PC-3 (cell line): ENCODE measurements around the gene TMEM108. TPM values are rescaled to one million over a fixed set of nuclear protein-coding genes. Genes with fewer than 3 reads are reported as not detected.

ENCODE experiments used
- ATAC-seq: fragments of 200-7000 bp; cut with Tn5 transposase; 2 replicates; pipeline ENCODE4 v1.9.1; 2020; ENCODE audit warnings: mild to moderate bottlenecking, moderate library complexity
- Bru-seq: library from RNA; stranded (reverse); fragments of 400-500 nt; gene quantifications from one replicate; lab custom pipeline; 2021; lab: Mats Ljungman, UMichigan
- BruChase-seq, 2 experiments: library from RNA; stranded (reverse); fragments of 400-500 nt; gene quantifications; one replicate each; lab custom pipeline; 2021; lab: Mats Ljungman, UMichigan
- BruUV-seq: library from RNA; stranded (reverse); fragments of 400-500 nt; replicated peaks from 2 replicates; lab custom pipeline; 2021; lab: Mats Ljungman, UMichigan
- CTCF ChIA-PET: fragments of 300-600 bp; sonication (Branson Sonifier 250); formaldehyde crosslinking; loops from one replicate; lab custom pipeline; 2022; ENCODE audit warnings: antibody characterized with exemption; lab: Charles Lee
- POLR2A ChIA-PET: fragments of 300-600 bp; sonication (Branson Sonifier 250); formaldehyde crosslinking; loops from one replicate; lab custom pipeline; 2022; ENCODE audit warnings: antibody characterized with exemption; ENCODE audit not compliant: unreplicated experiment; lab: Charles Lee
- DNase-seq: peaks from one replicate; pipeline ENCODE4 v3.0.0-alpha.2; 2015
- H2AFZ ChIP-seq: fragments of 300-600 bp; sonication (generic); 2 replicates; pipeline ENCODE4 v1.6.0; 2016; ENCODE audit warnings: antibody characterized with exemption, low read length
- H3F3A ChIP-seq: fragments of 300-600 bp; sonication (generic); one replicate; pipeline ENCODE4 v1.6.0; 2017; ENCODE audit warnings: antibody characterized with exemption, low read length, control low read depth, mild to moderate bottlenecking; ENCODE audit not compliant: unreplicated experiment
- H3K27ac ChIP-seq: fragments of 300-600 bp; sonication (generic); 2 replicates; pipeline ENCODE4 v1.5.1; 2016; ENCODE audit warnings: mild to moderate bottlenecking, low read length
- H3K27me3 ChIP-seq: fragments of 300-600 bp; sonication (generic); 2 replicates; pipeline ENCODE4 v1.6.1; 2016; ENCODE audit warnings: low read length, mixed read lengths
- H3K36me3 ChIP-seq: fragments of 300-600 bp; sonication (generic); 2 replicates; pipeline ENCODE4 v1.6.1; 2016; ENCODE audit warnings: low read depth, mixed run types, low read length, mixed read lengths
- H3K4me1 ChIP-seq: fragments of 300-600 bp; sonication (generic); 2 replicates; pipeline ENCODE4 v1.5.1; 2016; ENCODE audit warnings: low read length; ENCODE audit not compliant: insufficient read depth
- H3K4me2 ChIP-seq: fragments of 300-600 bp; sonication (generic); 2 replicates; pipeline ENCODE4 v1.6.0; 2016; ENCODE audit warnings: low read length
- H3K4me3 ChIP-seq: fragments of 300-600 bp; sonication (generic); 2 replicates; pipeline ENCODE4 v1.5.1; 2016; ENCODE audit warnings: mild to moderate bottlenecking, low read length, mixed read lengths
- H3K79me2 ChIP-seq: fragments of 300-600 bp; sonication (generic); 2 replicates; pipeline ENCODE4 v1.6.1; 2017; ENCODE audit warnings: low read length, mixed read lengths
- H3K9ac ChIP-seq: fragments of 300-600 bp; sonication (generic); 2 replicates; pipeline ENCODE4 v1.6.0; 2016; ENCODE audit warnings: mild to moderate bottlenecking, low read length
- H3K9me2 ChIP-seq: fragments of 300-600 bp; sonication (generic); replicated peaks from 2 replicates; pipeline ENCODE4 v1.6.1; 2016; ENCODE audit warnings: mixed run types, low read length, mixed read lengths
- H3K9me3 ChIP-seq: fragments of 300-600 bp; sonication (generic); 2 replicates; pipeline ENCODE4 v1.6.1; 2016; ENCODE audit warnings: low read length, mixed read lengths
- H4K20me1 ChIP-seq: fragments of 300-600 bp; sonication (generic); 2 replicates; pipeline ENCODE4 v1.6.1; 2016; ENCODE audit warnings: low read length, mixed read lengths
- EZH2 ChIP-seq: fragments of 300-600 bp; sonication (generic); IDR thresholded peaks from one replicate; pipeline ENCODE4 v1.6.1; 2017; ENCODE audit warnings: antibody characterized with exemption, mild to moderate bottlenecking, low read length; ENCODE audit not compliant: unreplicated experiment
- EZH2phosphoT487 ChIP-seq: fragments of 300-600 bp; sonication (generic); IDR thresholded peaks from 2 replicates; pipeline ENCODE4 v1.6.1; 2018; ENCODE audit warnings: mild to moderate bottlenecking, antibody characterized with exemption, low read length, borderline replicate concordance
- intact Hi-C: fragments of 100-400 bp; cut with micrococcal nuclease; formaldehyde crosslinking; loops from 2 replicates; pipeline ENCODE4 v1.9.0; 2023
- long read RNA-seq: library from polyadenylated mRNA; unstranded; transcript quantifications from one replicate; pipeline ENCODE4 v2.0.0, GENCODE V29; 2021; ENCODE audit not compliant: unreplicated experiment
- total RNA-seq: library from RNA; depleted of rRNA; stranded (reverse); fragments of >200 nt; gene quantifications from 2 replicates; pipeline ENCODE4 v1.2.3, GENCODE V29; 2014; rRNA removed
- TF ChIP-seq, protein P1 (sequence below): fragments of 300-600 bp; sonication (generic); conservative IDR thresholded peaks from 2 replicates; pipeline ENCODE4 v1.5.1; 2017; ENCODE audit warnings: antibody characterized with exemption, low read depth, mild to moderate bottlenecking, low read length

TMEM108 gene
- total RNA-seq (not detected in 2 replicates), Bru-seq, nascent RNA (percentile 2 among the genes with signal in this experiment), BruChase-seq, experiment 1, labeled RNA remaining after a 6-hour chase (percentile 1 among the genes with signal in this experiment), BruChase-seq, experiment 2, labeled RNA remaining after a 2-hour chase (percentile 2 among the genes with signal in this experiment)
- long read RNA-seq = 0 reads

GRCh38 chr3:133038089-133038730, at the start of gene TMEM108:
Gene TMEM108 (plus strand): TSS chr3:133038391.
- Histone ChIP-seq H3K27ac (no peak within 1 kb of the TSS), H3K9ac (no peak within 1 kb of the TSS), H3F3A (no peaks in the 10 kb centered on the region), H3K4me3 (no peak within 1 kb of the TSS), H3K79me2 (no peaks in the 10 kb centered on the region), H3K36me3 (no peaks in the 10 kb centered on the region), H3K27me3 (peaks cover 47% of the 10 kb centered on the region), H3K4me1 (no peaks in the 10 kb centered on the region), H4K20me1 (no peaks in the 10 kb centered on the region), H3K9me3 (no peaks in the 10 kb centered on the region), H3K4me2 (no peak within 1 kb of the TSS), H3K9me2 (no peaks in the 10 kb centered on the region), H2AFZ (no peak within 1 kb of the TSS)
- CTCF ChIA-PET = no interaction called here
- ATAC-seq (no peak), DNase-seq (no peak)
- TF ChIP-seq EZH2phosphoT487 (no peak), EZH2 (no peak)
- TF ChIP-seq, protein P1, sequence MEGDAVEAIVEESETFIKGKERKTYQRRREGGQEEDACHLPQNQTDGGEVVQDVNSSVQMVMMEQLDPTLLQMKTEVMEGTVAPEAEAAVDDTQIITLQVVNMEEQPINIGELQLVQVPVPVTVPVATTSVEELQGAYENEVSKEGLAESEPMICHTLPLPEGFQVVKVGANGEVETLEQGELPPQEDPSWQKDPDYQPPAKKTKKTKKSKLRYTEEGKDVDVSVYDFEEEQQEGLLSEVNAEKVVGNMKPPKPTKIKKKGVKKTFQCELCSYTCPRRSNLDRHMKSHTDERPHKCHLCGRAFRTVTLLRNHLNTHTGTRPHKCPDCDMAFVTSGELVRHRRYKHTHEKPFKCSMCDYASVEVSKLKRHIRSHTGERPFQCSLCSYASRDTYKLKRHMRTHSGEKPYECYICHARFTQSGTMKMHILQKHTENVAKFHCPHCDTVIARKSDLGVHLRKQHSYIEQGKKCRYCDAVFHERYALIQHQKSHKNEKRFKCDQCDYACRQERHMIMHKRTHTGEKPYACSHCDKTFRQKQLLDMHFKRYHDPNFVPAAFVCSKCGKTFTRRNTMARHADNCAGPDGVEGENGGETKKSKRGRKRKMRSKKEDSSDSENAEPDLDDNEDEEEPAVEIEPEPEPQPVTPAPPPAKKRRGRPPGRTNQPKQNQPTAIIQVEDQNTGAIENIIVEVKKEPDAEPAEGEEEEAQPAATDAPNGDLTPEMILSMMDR = no peak
- intact Hi-C loops = no loop called here
- POLR2A ChIA-PET = no interaction called here
- no TSS peak for BruUV-seq

DNA sequence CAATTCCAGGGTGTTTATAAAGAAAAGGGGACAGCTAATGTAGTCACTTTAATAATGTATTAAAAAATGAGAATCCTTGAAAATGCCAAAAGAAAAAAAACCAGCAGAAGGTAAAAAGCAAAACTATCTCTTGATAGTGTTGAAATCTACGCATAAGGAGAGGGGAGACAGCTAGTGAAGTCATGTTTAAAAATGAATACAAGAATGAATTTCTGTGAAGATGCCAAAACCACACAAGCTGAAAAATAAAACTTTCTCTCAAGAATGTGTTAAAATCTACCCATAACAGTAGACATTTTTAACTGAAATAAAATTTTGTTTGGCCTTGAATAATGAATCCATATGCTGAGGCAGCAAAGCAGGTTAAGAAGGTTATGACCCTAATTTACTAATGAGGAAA, 42.2 kb upstream of the TMEM108 start:
- Histone ChIP-seq H4K20me1 (no peaks in the 10 kb centered on the region), H3K9ac (no peak overlapping the region), H3K9me3 (no peaks in the 10 kb centered on the region), H3K27me3 (no peaks in the 10 kb centered on the region), H3F3A (no peaks in the 10 kb centered on the region), H2AFZ (no peak overlapping the region), H3K4me3 (no peak overlapping the region), H3K36me3 (no peaks in the 10 kb centered on the region), H3K9me2 (no peaks in the 10 kb centered on the region), H3K27ac (no peak overlapping the region), H3K4me1 (no peaks in the 10 kb centered on the region), H3K4me2 (no peak overlapping the region), H3K79me2 (no peaks in the 10 kb centered on the region)
- TF ChIP-seq EZH2 (no peak), EZH2phosphoT487 (no peak)
- TF ChIP-seq, protein P1 = no peak
- DNase-seq (no peak), ATAC-seq (no peak)
- ChIA-PET POLR2A (no interaction called here), CTCF (no interaction called here)
- no TSS peak for BruUV-seq
- intact Hi-C loops = no loop called here
